ENCODE measurements around the gene MGAT4A. TPM values are rescaled to one million over a fixed set of nuclear protein-coding genes. Genes with fewer than 3 reads are reported as not detected.
"Not testable (repeated sequence)": the region's sequence is repeated elsewhere in the genome, so short reads cannot be mapped to it uniquely, and the experiment has no call there.

Gene MGAT4A
- total RNA-seq, 2 donors from 2014 or later: 44.0 to 80.8 TPM

DNA sequence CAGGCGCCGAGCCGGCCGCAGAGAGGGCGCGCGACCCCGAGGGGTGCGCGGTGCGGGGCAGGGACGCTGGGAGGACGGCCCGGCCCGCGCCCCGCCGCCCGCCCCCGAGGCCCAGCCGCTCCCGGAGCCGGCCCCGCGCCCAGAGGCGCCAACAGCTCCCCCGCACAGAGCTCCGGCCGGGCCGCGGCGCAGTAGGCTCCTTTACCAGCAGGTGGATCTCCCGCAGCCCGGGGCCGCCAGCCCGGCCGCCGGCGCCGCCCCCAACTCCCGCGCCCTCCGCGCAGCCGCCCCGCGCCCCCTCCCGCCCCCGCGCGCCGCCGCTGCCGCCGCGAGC, 258 bp downstream of the MGAT4A start:
- peak overlapping the region; percentile 56 to 65 for H3K27ac ChIP-seq
- ATAC-seq (ENCODE audit: insufficient number of reproducible peaks, low FRiP score, low read depth): peak; percentile 27
- no peaks in the 10 kb centered on the region for H3K9me3 ChIP-seq
- TF ChIP-seq, protein P1, sequence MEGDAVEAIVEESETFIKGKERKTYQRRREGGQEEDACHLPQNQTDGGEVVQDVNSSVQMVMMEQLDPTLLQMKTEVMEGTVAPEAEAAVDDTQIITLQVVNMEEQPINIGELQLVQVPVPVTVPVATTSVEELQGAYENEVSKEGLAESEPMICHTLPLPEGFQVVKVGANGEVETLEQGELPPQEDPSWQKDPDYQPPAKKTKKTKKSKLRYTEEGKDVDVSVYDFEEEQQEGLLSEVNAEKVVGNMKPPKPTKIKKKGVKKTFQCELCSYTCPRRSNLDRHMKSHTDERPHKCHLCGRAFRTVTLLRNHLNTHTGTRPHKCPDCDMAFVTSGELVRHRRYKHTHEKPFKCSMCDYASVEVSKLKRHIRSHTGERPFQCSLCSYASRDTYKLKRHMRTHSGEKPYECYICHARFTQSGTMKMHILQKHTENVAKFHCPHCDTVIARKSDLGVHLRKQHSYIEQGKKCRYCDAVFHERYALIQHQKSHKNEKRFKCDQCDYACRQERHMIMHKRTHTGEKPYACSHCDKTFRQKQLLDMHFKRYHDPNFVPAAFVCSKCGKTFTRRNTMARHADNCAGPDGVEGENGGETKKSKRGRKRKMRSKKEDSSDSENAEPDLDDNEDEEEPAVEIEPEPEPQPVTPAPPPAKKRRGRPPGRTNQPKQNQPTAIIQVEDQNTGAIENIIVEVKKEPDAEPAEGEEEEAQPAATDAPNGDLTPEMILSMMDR (IDR thresholded peaks at IDR 0.05): no peak
- peaks cover 21 to 46% of the 10 kb centered on the region in 2 donors for H3K4me1 ChIP-seq (ENCODE audit: control insufficient read depth in 1 of 2, low read depth in 2 of 2)
- no peaks in the 10 kb centered on the region for H3K27me3 ChIP-seq (replicated peaks; ENCODE audit: insufficient read depth)
- peak overlapping the region; percentile 88 for H3K4me3 ChIP-seq
- H3K36me3 ChIP-seq: no peaks in the 10 kb centered on the region
- no peak for DNase-seq (ENCODE audit: low spot score)

DNA sequence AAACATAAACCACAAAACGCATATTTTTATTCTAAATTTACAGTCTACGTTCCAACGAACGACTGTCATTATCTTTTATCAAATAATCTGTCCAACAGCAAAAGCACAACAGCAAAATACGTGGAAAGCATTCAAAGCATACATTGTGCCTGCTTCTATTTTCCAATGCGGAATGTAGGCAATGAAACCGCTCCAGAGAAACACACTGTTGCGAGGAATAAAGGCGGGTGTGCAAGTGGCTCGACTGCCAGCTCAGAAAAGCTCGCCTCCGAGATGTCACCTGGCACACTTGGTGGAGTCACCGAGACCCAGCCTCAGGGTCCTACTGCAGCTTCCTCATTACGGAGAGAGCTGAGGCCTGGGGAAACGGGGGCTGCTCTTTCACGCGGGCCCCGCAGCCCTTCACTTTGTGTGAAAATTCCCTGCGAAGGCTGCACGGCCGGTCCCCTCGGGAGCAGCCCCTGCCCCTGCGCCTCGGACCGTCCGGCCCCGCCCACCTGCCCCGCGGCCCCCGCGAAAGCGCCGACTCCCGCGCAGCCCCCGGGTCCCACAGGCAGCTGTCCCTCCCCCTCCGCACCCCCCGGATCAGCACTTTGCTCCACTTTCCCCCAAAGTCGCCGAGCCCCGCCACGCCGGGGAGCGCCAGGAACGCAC, 752 bp downstream of the MGAT4A start:
- H3K4me3 ChIP-seq: peak overlapping the region; percentile 88
- ATAC-seq (ENCODE audit: insufficient number of reproducible peaks, low FRiP score, low read depth) (peak; percentile 23), DNase-seq (ENCODE audit: low spot score) (no peak)
- TF ChIP-seq, protein P1 (IDR thresholded peaks at IDR 0.05): no peak
- H3K9me3 ChIP-seq: no peaks in the 10 kb centered on the region
- H3K36me3 ChIP-seq: no peaks in the 10 kb centered on the region
- no peaks in the 10 kb centered on the region for H3K27me3 ChIP-seq (replicated peaks; ENCODE audit: insufficient read depth)
- H3K27ac ChIP-seq: peak overlapping the region; percentile 56 to 65
- H3K4me1 ChIP-seq (ENCODE audit: control insufficient read depth in 1 of 2, low read depth in 2 of 2): peaks cover 21 to 47% of the 10 kb centered on the region in 2 donors

DNA sequence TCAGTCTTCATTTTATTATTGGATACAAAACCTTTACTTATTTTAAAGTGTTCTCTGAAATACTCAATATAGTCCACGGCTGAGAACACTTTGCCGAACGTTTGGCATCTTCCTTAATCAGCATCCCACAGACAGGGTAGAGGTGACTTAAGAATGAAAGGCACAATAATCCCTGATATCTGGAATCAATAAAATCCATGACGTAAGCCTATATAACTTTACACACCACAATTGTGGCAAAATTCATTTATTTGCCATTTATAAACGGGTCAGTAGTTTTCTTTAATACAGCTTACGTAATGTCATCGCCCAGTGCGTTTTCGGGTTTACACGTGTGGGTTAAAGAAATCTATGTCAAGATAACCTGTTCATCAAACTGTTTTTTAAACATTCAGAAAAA, 1.3 kb downstream of the MGAT4A start:
- DNase-seq (ENCODE audit: low spot score) (no peak), ATAC-seq (ENCODE audit: insufficient number of reproducible peaks, low FRiP score, low read depth) (no peak)
- Histone ChIP-seq H3K4me3 (peak overlapping the region; percentile 88), H3K9me3 (no peaks in the 10 kb centered on the region), H3K27me3 (replicated peaks; ENCODE audit: insufficient read depth) (no peaks in the 10 kb centered on the region), H3K4me1 (ENCODE audit: control insufficient read depth in 1 of 2, low read depth in 2 of 2) (peaks cover 23 to 47% of the 10 kb centered on the region in 2 donors), H3K36me3 (no peaks in the 10 kb centered on the region), H3K27ac (peak overlapping the region; percentile 56 to 65)
- TF ChIP-seq, protein P1 (IDR thresholded peaks at IDR 0.05): no peak

DNA sequence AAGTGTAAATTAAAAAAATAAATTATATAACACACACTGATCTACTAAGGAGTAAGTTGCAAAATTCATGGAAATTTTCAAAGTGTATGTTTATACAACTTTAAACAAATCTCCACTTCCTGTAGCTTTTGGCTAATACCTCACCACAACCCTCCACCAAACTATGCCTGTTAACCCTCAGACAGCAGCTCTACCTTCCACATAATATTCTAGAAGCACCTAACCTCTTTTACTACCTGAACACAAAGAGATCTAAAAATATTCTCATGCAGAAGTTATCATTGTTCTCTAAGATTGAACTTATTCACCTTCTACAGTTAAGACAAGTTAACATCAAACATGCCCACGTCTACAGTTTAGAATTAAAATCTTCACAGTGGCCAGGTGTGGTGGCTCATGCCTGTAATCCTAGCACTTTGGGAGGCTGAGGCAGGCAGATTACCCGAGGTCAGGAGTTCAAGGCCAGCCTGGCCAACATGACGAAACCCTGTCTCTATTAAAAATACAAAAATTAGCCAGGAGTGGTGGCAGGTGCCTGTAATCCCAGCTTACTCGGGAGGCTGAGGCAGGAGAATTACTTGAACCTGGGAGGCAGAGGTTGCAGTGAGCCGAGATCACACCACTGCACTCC, 2.7 kb downstream of the MGAT4A start:
- H3K9me3 ChIP-seq; H3K27me3 ChIP-seq (replicated peaks; ENCODE audit: insufficient read depth); ATAC-seq (ENCODE audit: insufficient number of reproducible peaks, low FRiP score, low read depth); DNase-seq (ENCODE audit: low spot score); H3K36me3 ChIP-seq: not testable (repeated sequence)
- peak overlapping the region; percentile 88 for H3K4me3 ChIP-seq
- H3K27ac ChIP-seq: peak overlapping the region in 1 of 2 donors; percentile 7
- peaks cover 26 to 47% of the 10 kb centered on the region in 2 donors for H3K4me1 ChIP-seq (ENCODE audit: control insufficient read depth in 1 of 2, low read depth in 2 of 2)

DNA sequence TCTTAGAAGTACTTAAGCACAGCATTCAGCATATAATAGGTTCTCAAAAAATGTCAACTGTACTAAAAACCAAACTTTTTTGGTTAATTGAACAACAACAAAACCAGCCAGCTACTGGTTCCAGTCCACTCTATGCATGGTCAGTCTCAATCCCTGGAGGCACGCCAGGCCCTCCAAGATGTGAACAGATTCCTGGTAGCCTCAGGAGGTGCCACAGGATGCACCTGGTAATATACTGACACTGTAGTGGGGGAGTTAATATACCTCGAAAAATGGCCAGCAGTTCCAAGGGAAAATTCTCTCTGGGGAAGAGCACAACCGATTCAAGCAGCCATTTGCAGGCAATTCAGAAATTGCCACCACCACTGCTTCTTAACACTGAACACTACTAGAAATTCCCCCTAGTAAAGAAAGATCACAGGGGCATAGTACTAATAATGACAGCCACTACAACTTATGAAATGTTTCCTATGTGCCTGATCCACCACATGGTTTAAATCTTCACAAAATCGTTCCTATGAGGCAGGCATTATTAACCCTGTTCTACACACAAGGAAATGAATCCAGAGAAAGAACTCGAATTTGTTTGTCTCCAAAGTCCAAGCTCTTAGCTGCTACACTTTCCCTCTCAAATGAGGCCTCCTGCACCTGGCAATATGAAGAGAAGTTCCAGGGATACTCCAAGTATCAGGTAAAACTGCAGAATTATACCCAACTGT, 3.4 kb downstream of the MGAT4A start:
- Histone ChIP-seq H3K27ac (peak overlapping the region in 1 of 2 donors; percentile 7), H3K36me3 (no peaks in the 10 kb centered on the region), H3K4me3 (peak overlapping the region; percentile 88), H3K4me1 (ENCODE audit: control insufficient read depth in 1 of 2, low read depth in 2 of 2) (peaks cover 26 to 47% of the 10 kb centered on the region in 2 donors), H3K9me3 (no peaks in the 10 kb centered on the region), H3K27me3 (replicated peaks; ENCODE audit: insufficient read depth) (no peaks in the 10 kb centered on the region)
- DNase-seq (ENCODE audit: low spot score): no peak
- ATAC-seq (ENCODE audit: insufficient number of reproducible peaks, low FRiP score, low read depth): no peak
- TF ChIP-seq, protein P1 (IDR thresholded peaks at IDR 0.05): no peak
